Caki2 (cell line): ENCODE results near the gene YTHDF1. TPM values are rescaled to one million over a fixed set of nuclear protein-coding genes. Genes with fewer than 3 reads are reported as not detected.
"Not testable (repeated sequence)": the region's sequence is repeated elsewhere in the genome, so short reads cannot be mapped to it uniquely, and the experiment has no call there.

Source experiments
- DNase-seq: peaks from one replicate; pipeline ENCODE4 v3.0.0-alpha.2; 2015; ENCODE audit warnings: low read depth
- in situ Hi-C: cut with HindIII; loops from 2 replicates; pipeline ENCODE4 v1.10.0; 2016; ENCODE audit warnings: low sequenced_read_pairs, low pct_unique_long_range_greater_than_20kb, mixed read lengths
- total RNA-seq: library from RNA; depleted of rRNA; stranded (reverse); fragments of >200 nt; shearing (Covaris generic); gene quantifications from 2 replicates; pipeline ENCODE4 v1.2.3, GENCODE V29; 2014; ENCODE audit warnings: low replicate concordance

The YTHDF1 gene
- total RNA-seq, 1 experiment from 2014 or later = 20.0 TPM

GRCh38 chr20:63167918-63168520 lies 47.9 kb downstream of the YTHDF1 start:
- in situ Hi-C loops = no loop called here

GRCh38 chr20:63167026-63167917 lies 48.7 kb downstream of the YTHDF1 start:
- in situ Hi-C loops = no loop called here
- DNase-seq = no peak

More at GRCh38 chr20:63167918-63168520, 47.9 kb downstream of the YTHDF1 start:
- no peak for DNase-seq

- in situ Hi-C loops = no loop called here
- no peak for DNase-seq
Measured at GRCh38 chr20:63166193-63167020, 49.5 kb downstream of the YTHDF1 start.

- DNase-seq = no peak
- in situ Hi-C loops = no loop called here
Measured at GRCh38 chr20:63165356-63166192, 50.4 kb downstream of the YTHDF1 start.

- DNase-seq = no peak
- in situ Hi-C loops = no loop called here
Measured at GRCh38 chr20:63164484-63165355, 51.2 kb downstream of the YTHDF1 start.

GRCh38 chr20:63163596-63164483 lies 52.1 kb downstream of the YTHDF1 start:
- DNase-seq = no peak
- in situ Hi-C loops = no loop called here

- no peak for DNase-seq
- in situ Hi-C loops = no loop called here
Measured at GRCh38 chr20:63163171-63163570, 52.8 kb downstream of the YTHDF1 start.

GRCh38 chr20:63162206-63162795 lies 53.6 kb downstream of the YTHDF1 start:
- DNase-seq = no peak
- in situ Hi-C loops = no loop called here

- in situ Hi-C loops = no loop called here
- DNase-seq = no peak
Measured at GRCh38 chr20:63161176-63161651, 54.7 kb downstream of the YTHDF1 start.

- in situ Hi-C loops = no loop called here
- no peak for DNase-seq
Measured at GRCh38 chr20:63160641-63161175, 55.2 kb downstream of the YTHDF1 start.

- in situ Hi-C loops = no loop called here
- DNase-seq = no peak
Measured at GRCh38 chr20:63159826-63160640, 55.9 kb downstream of the YTHDF1 start.

- DNase-seq, in situ Hi-C loops: not testable (repeated sequence)
Measured at GRCh38 chr20:63159251-63159650, 56.7 kb downstream of the YTHDF1 start.

- DNase-seq = no peak
- in situ Hi-C loops = no loop called here
Measured at GRCh38 chr20:63158845-63159244, 57.1 kb downstream of the YTHDF1 start.

- in situ Hi-C loops = no loop called here
- no peak for DNase-seq
Measured at GRCh38 chr20:63158352-63158751, 57.6 kb downstream of the YTHDF1 start.

GRCh38 chr20:63157431-63157830 lies 58.5 kb downstream of the YTHDF1 start:
- in situ Hi-C loops, DNase-seq: not testable (repeated sequence)
